ENCODE data around the gene DHRS7B.
A peak's percentile ranks its signal among the peaks of the same experiment; 100 is the strongest.
"Not testable (repeated sequence)": the region's sequence is repeated elsewhere in the genome, so short reads cannot be mapped to it uniquely, and the experiment has no call there.

DHRS7B gene

DNA sequence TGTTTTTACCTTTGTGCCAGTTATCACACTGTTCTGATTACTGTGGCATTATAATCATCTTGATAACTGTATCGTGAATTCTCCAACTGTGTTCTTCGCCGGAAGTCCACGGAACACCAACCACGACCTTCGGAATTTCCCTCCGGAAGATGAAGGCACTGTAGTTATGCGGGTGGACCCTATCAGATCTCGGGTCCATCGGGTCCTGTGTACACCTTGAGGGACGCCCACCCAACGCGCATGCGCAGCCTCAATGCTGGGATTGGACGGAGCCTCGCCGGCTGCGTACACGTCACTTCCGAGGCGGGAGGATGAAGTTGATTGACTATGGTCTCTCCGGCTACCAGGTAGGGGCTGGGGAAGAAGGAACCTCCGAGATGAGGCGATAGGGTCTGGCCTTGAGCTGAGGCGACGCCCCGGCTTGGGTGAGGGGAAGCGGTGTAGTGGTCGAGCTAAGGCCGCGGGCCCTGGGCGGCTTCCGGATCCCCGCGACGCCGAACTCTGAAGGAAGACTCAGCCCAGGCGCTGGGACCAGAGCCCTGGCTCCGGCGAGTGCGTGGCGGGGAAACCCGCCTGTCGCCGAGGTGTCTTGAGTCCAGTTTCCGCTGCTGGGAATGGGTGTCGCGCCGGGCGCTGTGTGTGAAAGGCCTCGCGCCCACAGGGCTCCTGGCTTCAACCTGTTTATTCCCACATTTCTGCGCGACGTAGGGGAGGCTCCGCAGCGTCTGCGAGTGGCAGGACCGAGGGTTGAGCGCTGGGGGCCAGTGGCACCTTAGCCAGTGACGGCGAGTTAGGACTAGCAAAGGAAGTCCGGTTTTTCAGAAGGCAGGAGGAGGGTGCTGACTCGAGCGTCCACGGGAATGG, at the start of gene DHRS7B:
Gene DHRS7B (plus strand): TSS at position 320 of the 864 bp plus-strand sequence. CDS start 8 bp downstream, at position 328.
- ATAC-seq = peak; percentile 98
- Mint-ChIP-seq H3K9me3 (no peaks in the 10 kb centered on the region), H3K36me3 (peaks cover 14% of the 10 kb centered on the region), H3K4me1 (peaks cover 22% of the 10 kb centered on the region), H3K4me3 (peak within 1 kb of the TSS; percentile 86), H3K27ac (peak within 1 kb of the TSS; percentile 94)
- peak; percentile 92 to 98 for DNase-seq (ENCODE audit: low spot score in 2 of 2)

- ATAC-seq (no peak), DNase-seq (ENCODE audit: low spot score in 2 of 2) (no peak)
- no peak overlapping the region for H3K4me3 Mint-ChIP-seq
- no peak overlapping the region for H3K27ac Mint-ChIP-seq
- no peaks in the 10 kb centered on the region for H3K36me3 Mint-ChIP-seq
- no peaks in the 10 kb centered on the region for H3K9me3 Mint-ChIP-seq
- H3K4me1 Mint-ChIP-seq = no peaks in the 10 kb centered on the region
These were observed 49.5 kb upstream of the DHRS7B start for GRCh38 chr17:21077281-21077680.

DNA sequence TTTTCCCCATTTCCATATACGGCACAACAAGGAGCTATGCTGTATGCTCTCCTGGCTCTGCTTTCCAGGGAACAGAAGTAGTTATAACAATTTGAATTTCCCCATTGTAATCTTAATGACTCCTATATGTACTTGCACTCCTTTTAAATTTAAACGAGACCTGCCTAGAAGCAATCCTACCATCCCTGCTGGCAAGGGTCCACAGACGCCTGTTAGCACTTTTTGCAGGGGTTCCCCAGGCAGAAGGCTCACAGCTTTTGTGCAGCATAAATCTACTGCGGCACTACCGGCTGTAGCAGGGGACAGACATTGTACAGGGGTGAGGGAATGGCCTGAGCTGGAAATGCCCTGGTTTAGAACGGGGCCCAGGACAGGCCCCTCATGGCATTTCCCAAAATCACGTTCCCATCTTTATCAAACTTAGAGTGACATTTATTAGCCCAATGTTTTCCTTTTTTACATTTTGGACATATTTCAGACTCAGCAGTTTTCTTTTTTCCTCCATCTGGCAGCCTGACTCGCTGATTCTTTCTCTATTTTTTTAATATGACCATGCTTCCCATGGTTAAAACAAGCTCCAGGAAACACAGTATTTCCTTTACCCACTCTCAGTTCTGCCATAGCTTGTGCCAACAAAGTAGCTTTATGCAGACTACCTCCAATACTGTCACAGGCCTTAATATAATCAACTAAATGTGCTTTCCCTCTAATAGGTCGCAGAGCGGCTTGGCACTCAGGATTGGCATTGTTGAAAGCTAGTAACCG, 48.6 kb upstream of the DHRS7B start:
- H3K4me3 Mint-ChIP-seq = no peak overlapping the region
- DNase-seq (ENCODE audit: low spot score in 2 of 2) = no peak
- H3K27ac Mint-ChIP-seq = no peak overlapping the region
- no peaks in the 10 kb centered on the region for H3K36me3 Mint-ChIP-seq
- ATAC-seq = no peak
- H3K9me3 Mint-ChIP-seq = no peaks in the 10 kb centered on the region
- H3K4me1 Mint-ChIP-seq = no peaks in the 10 kb centered on the region

DNA sequence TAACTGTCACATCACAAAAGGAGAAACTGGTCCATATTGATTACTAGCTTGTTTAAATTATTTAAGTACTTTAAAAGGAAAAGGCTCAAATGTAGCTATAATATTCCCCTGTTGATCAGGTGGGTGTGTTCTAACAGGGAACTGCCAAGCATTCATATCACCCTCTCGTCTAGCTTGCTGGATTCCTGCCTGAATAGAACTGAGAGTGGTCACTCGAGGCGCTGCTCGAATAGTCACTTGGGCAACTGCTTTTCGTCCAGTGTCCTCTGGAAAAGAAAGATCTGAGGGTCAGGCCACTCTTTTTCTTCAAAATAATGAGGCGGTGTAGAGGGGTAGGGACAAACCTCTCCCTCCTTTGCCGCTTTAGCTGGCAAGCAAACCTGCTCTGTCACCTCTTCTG, 47.6 kb upstream of the DHRS7B start:
- H3K27ac Mint-ChIP-seq = no peak overlapping the region
- no peaks in the 10 kb centered on the region for H3K36me3 Mint-ChIP-seq
- H3K4me1 Mint-ChIP-seq = no peaks in the 10 kb centered on the region
- DNase-seq (ENCODE audit: low spot score in 2 of 2) = no peak
- no peak for ATAC-seq
- no peaks in the 10 kb centered on the region for H3K9me3 Mint-ChIP-seq
- H3K4me3 Mint-ChIP-seq = no peak overlapping the region

- Mint-ChIP-seq H3K27ac (no peak overlapping the region), H3K4me1 (no peaks in the 10 kb centered on the region), H3K4me3 (no peak overlapping the region), H3K36me3 (no peaks in the 10 kb centered on the region), H3K9me3 (no peaks in the 10 kb centered on the region)
- DNase-seq (ENCODE audit: low spot score in 2 of 2) (no peak), ATAC-seq (no peak)
These were observed 44.7 kb upstream of the DHRS7B start for GRCh38 chr17:21082001-21082436.

DNA sequence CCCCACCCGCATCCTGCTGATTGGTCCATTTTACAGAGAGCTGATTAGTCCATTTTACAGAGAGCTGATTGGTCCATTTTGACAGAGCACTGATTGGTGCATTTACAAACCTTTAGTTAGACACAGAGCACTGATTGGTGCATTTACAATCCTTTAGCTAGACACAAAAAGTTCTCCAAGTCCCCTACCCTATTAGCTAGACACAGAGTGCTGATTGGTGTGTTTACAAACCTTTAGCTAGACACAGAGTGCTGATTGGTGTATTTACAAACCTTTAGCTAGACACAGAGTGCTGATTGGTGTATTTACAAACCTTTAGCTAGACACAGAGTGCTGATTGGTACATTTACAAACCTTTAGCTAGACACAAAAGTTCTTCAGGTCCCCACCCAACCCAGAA, 41.5 kb upstream of the DHRS7B start:
- not testable (repeated sequence) for H3K36me3 Mint-ChIP-seq; ATAC-seq; H3K4me3 Mint-ChIP-seq; H3K4me1 Mint-ChIP-seq; H3K27ac Mint-ChIP-seq; DNase-seq (ENCODE audit: low spot score in 2 of 2); H3K9me3 Mint-ChIP-seq

GRCh38 chr17:21085707-21086106, 41.1 kb upstream of the DHRS7B start:
- Mint-ChIP-seq H3K27ac (no peak overlapping the region), H3K4me3 (no peak overlapping the region), H3K9me3 (no peaks in the 10 kb centered on the region), H3K36me3 (no peaks in the 10 kb centered on the region), H3K4me1 (no peaks in the 10 kb centered on the region)
- ATAC-seq (no peak), DNase-seq (ENCODE audit: low spot score in 2 of 2) (no peak)

DNA sequence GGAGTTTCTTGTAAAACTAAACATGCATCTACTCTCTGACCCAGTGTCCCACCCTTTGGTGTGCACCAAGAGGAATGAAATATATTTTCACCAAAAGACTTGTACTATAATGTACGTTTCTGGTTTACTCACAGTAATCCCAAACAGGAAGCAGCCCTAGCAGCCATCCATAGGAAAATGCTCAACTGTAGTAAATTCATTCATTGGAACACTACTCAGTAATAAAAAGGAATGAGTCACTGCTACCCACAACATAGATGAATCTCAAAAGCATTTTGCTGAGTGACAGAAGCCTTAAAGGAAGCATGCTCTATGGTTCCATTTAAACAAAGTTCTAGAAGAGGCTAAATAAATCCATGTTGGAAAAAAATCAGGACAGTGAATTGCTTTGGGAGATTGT, 37.6 kb upstream of the DHRS7B start:
- Mint-ChIP-seq H3K4me1 (no peaks in the 10 kb centered on the region), H3K9me3 (no peaks in the 10 kb centered on the region), H3K4me3 (no peak overlapping the region), H3K36me3 (no peaks in the 10 kb centered on the region), H3K27ac (no peak overlapping the region)
- ATAC-seq = no peak
- DNase-seq (ENCODE audit: low spot score in 2 of 2) = no peak

- DNase-seq (ENCODE audit: low spot score in 2 of 2) (no peak), ATAC-seq (no peak)
- Mint-ChIP-seq H3K4me1 (no peaks in the 10 kb centered on the region), H3K9me3 (no peaks in the 10 kb centered on the region), H3K27ac (no peak overlapping the region), H3K4me3 (no peak overlapping the region), H3K36me3 (no peaks in the 10 kb centered on the region)
These were observed 36.5 kb upstream of the DHRS7B start for GRCh38 chr17:21089933-21090901.

DNA sequence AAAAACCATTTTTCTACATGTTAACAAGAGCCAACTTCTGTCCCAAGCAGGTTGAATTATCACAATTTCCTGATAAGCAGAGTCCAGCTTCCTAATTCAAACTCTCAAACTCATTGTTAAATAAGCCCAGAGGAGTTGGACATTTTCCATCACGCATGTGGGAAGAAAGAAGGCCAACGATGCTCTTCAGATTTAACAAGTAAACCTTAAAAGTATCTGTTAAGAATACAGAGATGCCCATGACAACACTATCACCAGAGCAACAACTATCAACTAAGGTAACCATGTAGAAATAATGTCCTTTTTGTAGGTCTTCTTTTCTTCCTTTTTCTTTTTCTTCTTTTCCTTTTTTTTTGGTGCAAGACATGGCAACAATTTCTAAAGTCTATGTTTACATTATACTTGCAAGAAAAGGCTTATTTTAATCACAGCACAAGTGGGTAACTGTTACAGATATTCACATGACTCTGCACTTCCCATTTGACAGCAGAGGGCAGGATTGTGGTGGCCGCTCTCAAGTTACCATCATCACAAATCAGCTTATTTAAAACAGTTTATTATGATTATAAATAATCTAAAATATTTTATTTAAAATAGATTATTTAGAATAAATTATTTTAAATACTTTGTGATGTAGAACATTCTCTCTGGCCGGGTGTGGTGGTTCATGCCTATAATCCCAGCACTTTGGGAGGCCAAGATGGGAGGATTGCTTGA, 35.7 kb upstream of the DHRS7B start:
- Mint-ChIP-seq H3K4me3 (no peak overlapping the region), H3K36me3 (no peaks in the 10 kb centered on the region), H3K27ac (no peak overlapping the region), H3K4me1 (no peaks in the 10 kb centered on the region), H3K9me3 (no peaks in the 10 kb centered on the region)
- no peak for ATAC-seq
- no peak for DNase-seq (ENCODE audit: low spot score in 2 of 2)

- Mint-ChIP-seq H3K4me1 (peaks cover 7% of the 10 kb centered on the region), H3K9me3 (no peaks in the 10 kb centered on the region), H3K4me3 (no peak overlapping the region), H3K27ac (no peak overlapping the region), H3K36me3 (peaks cover under 1% of the 10 kb centered on the region)
- ATAC-seq (no peak), DNase-seq (ENCODE audit: low spot score in 2 of 2) (no peak)
These were observed 32.5 kb upstream of the DHRS7B start for GRCh38 chr17:21094298-21094704.

DNA sequence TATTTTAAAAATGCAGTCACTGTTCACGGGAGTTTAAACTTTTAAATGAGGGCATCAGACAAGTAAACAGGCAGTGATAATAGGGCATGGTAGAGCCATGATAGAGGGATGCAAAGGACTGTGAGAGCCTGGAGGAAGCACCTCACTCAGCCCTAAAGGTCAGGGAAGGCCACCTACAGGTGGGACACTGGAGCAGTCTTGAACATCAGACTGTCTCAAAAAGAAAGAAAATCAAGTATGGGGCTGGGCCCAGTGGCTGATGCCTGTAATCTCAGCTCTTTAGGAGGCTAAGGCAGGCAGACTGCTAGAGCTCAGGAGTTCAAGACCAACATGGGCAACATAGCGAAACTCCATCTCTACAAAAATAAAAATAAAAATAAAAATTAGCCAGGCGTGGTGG, 31.0 kb upstream of the DHRS7B start:
- DNase-seq (ENCODE audit: low spot score in 2 of 2) (no peak), ATAC-seq (no peak)
- Mint-ChIP-seq H3K36me3 (peaks cover 7% of the 10 kb centered on the region), H3K27ac (no peak overlapping the region), H3K4me1 (peaks cover 7% of the 10 kb centered on the region), H3K4me3 (no peak overlapping the region), H3K9me3 (no peaks in the 10 kb centered on the region)

GRCh38 chr17:21096874-21097273, 29.9 kb upstream of the DHRS7B start:
- DNase-seq (ENCODE audit: low spot score in 2 of 2) = no peak
- H3K4me3 Mint-ChIP-seq = no peak overlapping the region
- peaks cover 7% of the 10 kb centered on the region for H3K36me3 Mint-ChIP-seq
- H3K9me3 Mint-ChIP-seq = no peaks in the 10 kb centered on the region
- H3K4me1 Mint-ChIP-seq = peaks cover 7% of the 10 kb centered on the region
- no peak for ATAC-seq
- no peak overlapping the region for H3K27ac Mint-ChIP-seq

GRCh38 chr17:21098934-21099689, 27.7 kb upstream of the DHRS7B start:
- DNase-seq (ENCODE audit: low spot score in 2 of 2) = peak; percentile 44 to 83
- peaks cover 7% of the 10 kb centered on the region for H3K4me1 Mint-ChIP-seq

More at GRCh38 chr17:21098934-21099689, 27.7 kb upstream of the DHRS7B start:
- peak overlapping the region; percentile 86 for H3K4me3 Mint-ChIP-seq
- H3K27ac Mint-ChIP-seq = peak overlapping the region; percentile 96
- H3K9me3 Mint-ChIP-seq = no peaks in the 10 kb centered on the region
- peaks cover 7% of the 10 kb centered on the region for H3K36me3 Mint-ChIP-seq
- peak; percentile 98 for ATAC-seq

Measured in stimulated activated effector memory CD8-positive, alpha-beta T cell treated with anti-CD3 and anti-CD28 coated beads, Interleukin-12 subunit alpha, Interleukin-12 subunit beta, amount 100 ng/mL, for 72 hours (primary cell).